ENCODE results near the gene PCOLCE2.

DNA sequence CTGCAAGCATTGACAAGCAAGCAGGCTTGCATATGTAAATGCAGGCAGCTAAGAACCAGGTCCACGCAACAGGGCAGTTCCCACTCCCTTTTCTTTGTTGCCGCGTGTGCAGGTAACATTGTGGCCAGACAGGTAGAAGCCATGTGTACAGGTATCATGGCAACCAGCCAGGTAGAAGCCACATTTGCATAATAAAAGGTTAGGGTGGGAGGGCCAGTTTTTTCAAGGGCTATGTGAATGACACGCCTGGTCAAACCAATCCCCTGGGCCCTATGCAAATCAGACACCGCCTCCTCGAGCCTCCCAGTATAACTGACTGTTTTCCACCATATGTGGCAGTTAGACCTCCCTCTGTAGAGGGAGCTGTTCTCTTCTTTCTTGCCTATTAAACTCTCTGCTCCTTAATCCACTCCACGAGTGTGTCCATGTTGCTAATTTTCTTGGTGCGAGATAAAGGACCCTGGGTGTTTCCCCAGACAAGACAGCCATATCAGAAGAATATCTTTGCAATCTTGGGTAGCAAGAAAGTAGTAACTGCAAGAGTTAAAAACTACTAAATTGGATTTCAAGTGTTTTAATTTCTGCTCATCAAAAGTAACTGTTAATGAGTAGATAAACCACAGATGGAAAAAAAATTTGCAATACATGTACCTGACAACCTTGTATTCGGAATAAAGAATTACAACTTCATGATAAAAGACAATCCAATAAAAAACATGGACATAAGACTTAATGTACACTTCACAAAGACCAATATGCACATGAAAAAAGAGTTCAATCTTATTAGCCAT lies 21.8 kb downstream of the PCOLCE2 start:
- TF ChIP-seq, protein P1, sequence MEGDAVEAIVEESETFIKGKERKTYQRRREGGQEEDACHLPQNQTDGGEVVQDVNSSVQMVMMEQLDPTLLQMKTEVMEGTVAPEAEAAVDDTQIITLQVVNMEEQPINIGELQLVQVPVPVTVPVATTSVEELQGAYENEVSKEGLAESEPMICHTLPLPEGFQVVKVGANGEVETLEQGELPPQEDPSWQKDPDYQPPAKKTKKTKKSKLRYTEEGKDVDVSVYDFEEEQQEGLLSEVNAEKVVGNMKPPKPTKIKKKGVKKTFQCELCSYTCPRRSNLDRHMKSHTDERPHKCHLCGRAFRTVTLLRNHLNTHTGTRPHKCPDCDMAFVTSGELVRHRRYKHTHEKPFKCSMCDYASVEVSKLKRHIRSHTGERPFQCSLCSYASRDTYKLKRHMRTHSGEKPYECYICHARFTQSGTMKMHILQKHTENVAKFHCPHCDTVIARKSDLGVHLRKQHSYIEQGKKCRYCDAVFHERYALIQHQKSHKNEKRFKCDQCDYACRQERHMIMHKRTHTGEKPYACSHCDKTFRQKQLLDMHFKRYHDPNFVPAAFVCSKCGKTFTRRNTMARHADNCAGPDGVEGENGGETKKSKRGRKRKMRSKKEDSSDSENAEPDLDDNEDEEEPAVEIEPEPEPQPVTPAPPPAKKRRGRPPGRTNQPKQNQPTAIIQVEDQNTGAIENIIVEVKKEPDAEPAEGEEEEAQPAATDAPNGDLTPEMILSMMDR (IDR thresholded peaks at IDR 0.05), result no peak
- no peak for TF ChIP-seq POLR2A (IDR thresholded peaks at IDR 0.05)

Data from thyroid gland (tissue), 4 donors.